Spleen (tissue), 7 donors: ENCODE results near the gene VPS35L.

Source experiments
- CTCF ChIP-seq, 11 experiments: fragments of 200-600 bp in 7 of 11; fragments of 450-650 bp in 4 of 11; sonication (generic) in 4 of 11; IDR thresholded peaks in 8 of 11; conservative IDR thresholded peaks in 3 of 11; 1 replicate in 7 of 11; 2 replicates in 4 of 11; pipeline versions ENCODE4 v1.4.0 to v1.8.0; 2016 to 2021; ENCODE audit warnings: antibody characterized with exemption in 11 of 11, inconsistent platforms in 4 of 11, mild to moderate bottlenecking in 1 of 11
- POLR2A ChIP-seq, 3 donors: fragments of 450-650 bp; IDR thresholded peaks; one replicate each; pipeline ENCODE4 v1.5.1; 2017; ENCODE audit warnings: antibody characterized with exemption in 3 of 3, mild to moderate bottlenecking in 1 of 3
- POLR2AphosphoS5 ChIP-seq, 3 donors: sonication (generic); formaldehyde crosslinking; IDR thresholded peaks; one replicate each; pipeline ENCODE4 v1.5.1; 2017; ENCODE audit warnings: antibody characterized with exemption in 3 of 3
- donor health status: DM: no; HTN: no; CAD: no; lungs with moderate emphysema.
- donor health status: DM: no; HTN: no; CAD: no.
- donor health status: DM: no; HTN: no; CAD: no.

DNA sequence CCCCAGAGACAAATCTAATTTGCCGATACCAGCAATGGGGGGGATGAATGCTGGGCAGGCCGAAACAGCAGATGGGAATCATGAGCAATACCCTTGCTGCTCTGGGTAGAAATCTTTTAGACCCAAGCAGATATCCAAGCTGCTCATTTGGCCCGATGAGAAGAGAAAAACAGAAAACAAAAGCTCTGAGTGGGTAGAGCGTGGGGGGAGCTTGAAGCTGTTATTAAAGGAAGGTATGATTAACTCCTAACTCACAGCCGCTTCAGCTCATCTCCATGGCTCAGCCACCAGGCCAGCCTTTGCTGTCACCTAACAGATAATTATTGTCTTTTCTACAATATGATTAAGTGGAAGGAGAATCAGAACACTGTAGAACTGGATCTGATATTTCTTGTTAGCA lies 58.3 kb downstream of the VPS35L start:
- TF ChIP-seq POLR2A (IDR thresholded peaks at IDR 0.05): no peak
- no peak for TF ChIP-seq CTCF (IDR thresholded peaks at IDR 0.05 in 8 of 11, conservative IDR thresholded peaks at IDR 0.05 in 3 of 11)
- no peak for TF ChIP-seq POLR2AphosphoS5 (IDR thresholded peaks at IDR 0.05)
